22Rv1 (cell line): ENCODE results near the gene SULT4A1.

Experiments used
- H3K27ac ChIP-seq: fragments of 450-650 bp; 2 replicates; pipeline ENCODE4 v1.5.1; 2017
- CTCF ChIP-seq: fragments of 450-650 bp; IDR thresholded peaks from 2 replicates; pipeline ENCODE4 v1.5.1; 2017; ENCODE audit warnings: mild to moderate bottlenecking
- ZFX ChIP-seq: fragments of 450-650 bp; IDR thresholded peaks from 2 replicates; pipeline ENCODE4 v1.6.1; 2017; ENCODE audit warnings: antibody characterized with exemption, borderline replicate concordance

SULT4A1 gene

GRCh38 chr22:43835166-43835565 is 27.1 kb downstream of the SULT4A1 start:
- no peak overlapping the region for H3K27ac ChIP-seq
- no peak for TF ChIP-seq ZFX
- no peak for TF ChIP-seq CTCF

- TF ChIP-seq ZFX = no peak
- no peak for TF ChIP-seq CTCF
- no peak overlapping the region for H3K27ac ChIP-seq
These were observed 28.8 kb downstream of the SULT4A1 start for GRCh38 chr22:43833286-43834240.

- TF ChIP-seq CTCF = no peak
- no peak for TF ChIP-seq ZFX
- no peak overlapping the region for H3K27ac ChIP-seq
These were observed 29.7 kb downstream of the SULT4A1 start for GRCh38 chr22:43832393-43833265.

GRCh38 chr22:43831561-43832392 is 30.5 kb downstream of the SULT4A1 start:
- no peak for TF ChIP-seq ZFX
- TF ChIP-seq CTCF = no peak

GRCh38 chr22:43830931-43831560 is 31.3 kb downstream of the SULT4A1 start:
- TF ChIP-seq ZFX (no peak), CTCF (no peak)
- H3K27ac ChIP-seq = no peak overlapping the region

More at GRCh38 chr22:43831561-43832392, 30.5 kb downstream of the SULT4A1 start:
- H3K27ac ChIP-seq = no peak overlapping the region
